HepG2 (cell line): ENCODE data around the gene CCT6A. TPM values are rescaled to one million over a fixed set of nuclear protein-coding genes. Genes with fewer than 3 reads are reported as not detected.

Source experiments
- AKNA ChIP-seq: sonication (generic); formaldehyde crosslinking; IDR thresholded peaks from 2 replicates; pipeline ENCODE4 v1.4.0; 2020; ENCODE audit warnings: missing genetic modification reagents, borderline replicate concordance
- KLF12 ChIP-seq: sonication (generic); formaldehyde crosslinking; IDR thresholded peaks from 2 replicates; pipeline ENCODE4 v1.4.0; 2020; ENCODE audit warnings: missing genetic modification reagents, borderline replicate concordance
- MEIS2 ChIP-seq: sonication (generic); formaldehyde crosslinking; IDR thresholded peaks from 2 replicates; pipeline ENCODE4 v1.9.0; 2021; ENCODE audit warnings: mild to moderate bottlenecking, missing genetic modification reagents
- NFATC3 ChIP-seq: sonication (generic); formaldehyde crosslinking; IDR thresholded peaks from 2 replicates; pipeline ENCODE4 v1.5.1; 2020; ENCODE audit warnings: mild to moderate bottlenecking, missing genetic modification reagents
- NFYB ChIP-seq: sonication (generic); formaldehyde crosslinking; IDR thresholded peaks from 2 replicates; pipeline ENCODE4 v1.4.0; 2020; ENCODE audit warnings: missing genetic modification reagents
- PHF21A ChIP-seq: sonication (generic); formaldehyde crosslinking; IDR thresholded peaks from 2 replicates; pipeline ENCODE4 v1.5.0; 2020; ENCODE audit warnings: mild to moderate bottlenecking, missing genetic modification reagents
- RBM39 ChIP-seq: fragments of 200-400 bp; formaldehyde crosslinking; IDR thresholded peaks from one replicate; pipeline ENCODE4 v1.6.1; 2018; ENCODE audit warnings: antibody characterized with exemption, mild to moderate bottlenecking, low read depth, low read length; ENCODE audit not compliant: poor library complexity, severe bottlenecking
- SRSF9 ChIP-seq: fragments of 200-400 bp; formaldehyde crosslinking; IDR thresholded peaks from 2 replicates; pipeline ENCODE4 v1.6.1; 2018; ENCODE audit warnings: borderline replicate concordance, mild to moderate bottlenecking, low read depth, low read length; ENCODE audit not compliant: insufficient read depth, poor library complexity, severe bottlenecking
- THAP7 ChIP-seq: sonication (generic); formaldehyde crosslinking; IDR thresholded peaks from 2 replicates; pipeline ENCODE4 v1.8.1; 2023; ENCODE audit warnings: mild to moderate bottlenecking, missing genetic modification reagents
- ZNF142 ChIP-seq: sonication (generic); formaldehyde crosslinking; IDR thresholded peaks from 2 replicates; pipeline ENCODE4 v1.4.0; 2020; ENCODE audit warnings: missing genetic modification reagents
- ZNF260 ChIP-seq: sonication (generic); formaldehyde crosslinking; IDR thresholded peaks from 2 replicates; pipeline ENCODE4 v1.4.0; 2020; ENCODE audit warnings: missing genetic modification reagents, low read depth, mild to moderate bottlenecking, borderline replicate concordance
- ZNF660 ChIP-seq: sonication (generic); formaldehyde crosslinking; IDR thresholded peaks from 2 replicates; pipeline ENCODE4 v1.5.1; 2020; ENCODE audit warnings: mild to moderate bottlenecking, low read depth, missing genetic modification reagents, borderline replicate concordance
- ZNF772 ChIP-seq: sonication (generic); formaldehyde crosslinking; IDR thresholded peaks from 2 replicates; pipeline ENCODE4 v1.5.0; 2020; ENCODE audit warnings: mild to moderate bottlenecking, missing genetic modification reagents
- ZNF788 ChIP-seq: sonication (generic); formaldehyde crosslinking; IDR thresholded peaks from 2 replicates; pipeline ENCODE4 v1.5.0; 2020; ENCODE audit warnings: mild to moderate bottlenecking, missing genetic modification reagents, borderline replicate concordance
- ZNF792 ChIP-seq: IDR thresholded peaks from 2 replicates; pipeline ENCODE4 v1.6.1; 2016
- polyA plus RNA-seq, 8 experiments: library from polyadenylated mRNA; depleted of rRNA in 3 of 8; stranded (reverse) in 7 of 8; unstranded in 1 of 8; fragments of >200 nt; fragmentation: Illumina TruSeq in 4 of 8; extraction: Trizol in 4 of 8; gene quantifications; 2 replicates each; pipeline versions ENCODE4 v1.2.1 to v1.2.3, GENCODE V29; 2011 to 2016; ENCODE audit warnings: low read depth in 4 of 8, missing spikeins in 1 of 8, mixed read lengths in 1 of 8; ENCODE audit not compliant: insufficient read depth in 1 of 8
- total RNA-seq, 5 experiments: library from RNA; depleted of rRNA; stranded (reverse); fragments of >200 nt; fragmentation: Illumina TruSeq; extraction: Trizol; gene quantifications; 2 replicates each; pipeline ENCODE4 v1.2.3, GENCODE V29; 2016; ENCODE audit warnings: low read depth in 1 of 5

The CCT6A gene
- total and polyA plus RNA-seq, 2 of the 13 experiments (the other 11 are each of a cell fraction or from before 2014, with no cell fraction given), result 219 to 292 TPM

GRCh38 chr7:56051339-56052191 lies at the start of gene CCT6A, which contains the start of gene PSPH (continued):
- TF ChIP-seq ZNF142 (CRISPR knock-in tag) (peak; percentile 21; the same call in 1 of the 2 replicates), AKNA (CRISPR knock-in tag) (no peak), NFYB (CRISPR knock-in tag) (peak; percentile 98), RBM39 (peak; percentile 80), MEIS2 (peak; percentile 69; the same call in 1 of the 2 replicates), ZNF788 (CRISPR knock-in tag) (peak; percentile 83; the same call in 1 of the 2 replicates), ZNF792 (peak; percentile 87; the same call in 1 of the 2 replicates), ZNF260 (no peak), SRSF9 (no peak), NFATC3 (peak; percentile 59), ZNF660 (0 out of 2 replicates have a peak, but pooled peaks have one; percentile 56), PHF21A (CRISPR knock-in tag) (peak; percentile 83), THAP7 (CRISPR knock-in tag) (peak; percentile 81), KLF12 (CRISPR knock-in tag) (no peak), ZNF772 (CRISPR knock-in tag) (peak; percentile 58; the same call in 1 of the 2 replicates)
